ENCODE results near the gene LBP.
A peak's percentile ranks its signal among the peaks of the same experiment; 100 is the strongest.

Gene LBP

GRCh38 chr20:38304845-38305447 lies 41.3 kb upstream of the LBP start:
- no peaks in the 10 kb centered on the region for H3K36me3 ChIP-seq
- H3K9ac ChIP-seq = peak overlapping the region in 7 of 11 experiments; percentile 25 to 53 (median 47); a peak in 8 of 22 replicates
- peak overlapping the region; percentile 73 to 97 (median 92) for H3K4me2 ChIP-seq
- H3K4me1 ChIP-seq = peaks cover 41 to 73% (median 53%) of the 10 kb centered on the region in 10 experiments
- H3K4me3 ChIP-seq = 0 out of 20 replicates have a peak overlapping the region, but pooled peaks of 2 of the 10 experiments have one; percentile 20 to 45
- peaks cover 21 to 82% (median 41%) of the 10 kb centered on the region in 11 experiments for H3K27me3 ChIP-seq
- peaks cover 5 to 29% (median 10%) of the 10 kb centered on the region in 11 experiments; a peak in 15 of 22 replicates for H4K20me1 ChIP-seq
- peak overlapping the region in 9 of 11 experiments; percentile 23 to 71 (median 58); a peak in 16 of 22 replicates for H3K27ac ChIP-seq
- peaks cover 0 to 12% (median 0%) of the 10 kb centered on the region in 11 experiments; a peak in 3 of 22 replicates for H3K9me3 ChIP-seq (replicated peaks in 1 of 11)
- TF ChIP-seq Cebpa-rat (IDR thresholded peaks at IDR 0.05) = no peak

GRCh38 chr20:38305541-38305940 lies 40.7 kb upstream of the LBP start:
- Histone ChIP-seq H3K27me3 (peaks cover 21 to 83% (median 47%) of the 10 kb centered on the region in 11 experiments), H4K20me1 (peaks cover 5 to 29% (median 10%) of the 10 kb centered on the region in 11 experiments; a peak in 15 of 22 replicates), H3K4me3 (no peak overlapping the region), H3K27ac (no peak overlapping the region), H3K36me3 (no peaks in the 10 kb centered on the region), H3K9ac (no peak overlapping the region), H3K4me1 (peaks cover 41 to 67% (median 50%) of the 10 kb centered on the region in 10 experiments), H3K4me2 (peak overlapping the region; percentile 73 to 97 (median 92); a peak in 12 of 22 replicates), H3K9me3 (replicated peaks in 1 of 11) (peaks cover 0 to 12% (median 0%) of the 10 kb centered on the region in 11 experiments; a peak in 3 of 22 replicates)
- no peak for TF ChIP-seq Cebpa-rat (IDR thresholded peaks at IDR 0.05)

- peaks cover 0 to 12% (median 0%) of the 10 kb centered on the region in 11 experiments; a peak in 3 of 22 replicates for H3K9me3 ChIP-seq (replicated peaks in 1 of 11)
- no peak overlapping the region for H3K9ac ChIP-seq
- no peak overlapping the region for H3K27ac ChIP-seq
- peak overlapping the region in 8 of 11 experiments; percentile 1 to 94 (median 82); a peak in 11 of 22 replicates for H3K4me2 ChIP-seq
- peaks cover 21 to 83% (median 52%) of the 10 kb centered on the region in 11 experiments for H3K27me3 ChIP-seq
- no peak overlapping the region for H3K4me3 ChIP-seq
- no peaks in the 10 kb centered on the region for H3K36me3 ChIP-seq
- H3K4me1 ChIP-seq = peaks cover 41 to 62% (median 50%) of the 10 kb centered on the region in 10 experiments
- H4K20me1 ChIP-seq = peaks cover 5 to 29% (median 10%) of the 10 kb centered on the region in 11 experiments; a peak in 15 of 22 replicates
- TF ChIP-seq Cebpa-rat (IDR thresholded peaks at IDR 0.05) = no peak
These were observed 39.9 kb upstream of the LBP start for GRCh38 chr20:38306379-38306778.

GRCh38 chr20:38307371-38308046 lies 38.8 kb upstream of the LBP start:
- no peaks in the 10 kb centered on the region for H3K36me3 ChIP-seq
- peak overlapping the region in 1 of 10 experiments; percentile 0; a peak in 1 of 20 replicates for H3K4me3 ChIP-seq
- peaks cover 16 to 79% (median 45%) of the 10 kb centered on the region in 11 experiments for H3K27me3 ChIP-seq
- peak overlapping the region in 5 of 11 experiments; percentile 1 to 54 (median 28); a peak in 7 of 22 replicates for H3K27ac ChIP-seq
- 0 out of 22 replicates have a peak, but pooled peaks of 1 of the 11 experiments have one; percentile 31 for TF ChIP-seq Cebpa-rat (IDR thresholded peaks at IDR 0.05)
- H4K20me1 ChIP-seq = peaks cover 5 to 28% (median 10%) of the 10 kb centered on the region in 11 experiments; a peak in 15 of 22 replicates
- peak overlapping the region in 4 of 11 experiments; percentile 19 to 41 (median 38); a peak in 5 of 22 replicates for H3K9ac ChIP-seq
- H3K4me2 ChIP-seq = peak overlapping the region; percentile 55 to 94 (median 77)
- H3K4me1 ChIP-seq = peaks cover 41 to 60% (median 50%) of the 10 kb centered on the region in 10 experiments
- peaks cover 0 to 12% (median 0%) of the 10 kb centered on the region in 11 experiments; a peak in 3 of 22 replicates for H3K9me3 ChIP-seq (replicated peaks in 1 of 11)

GRCh38 chr20:38308047-38308438 lies 38.2 kb upstream of the LBP start:
- peaks cover 11 to 74% (median 40%) of the 10 kb centered on the region in 11 experiments for H3K27me3 ChIP-seq
- no peak for TF ChIP-seq Cebpa-rat (IDR thresholded peaks at IDR 0.05)
- peaks cover 5 to 23% (median 8%) of the 10 kb centered on the region in 11 experiments; a peak in 14 of 22 replicates for H4K20me1 ChIP-seq
- H3K4me1 ChIP-seq = peaks cover 37 to 56% (median 47%) of the 10 kb centered on the region in 10 experiments
- H3K36me3 ChIP-seq = no peaks in the 10 kb centered on the region
- peaks cover 0 to 12% (median 0%) of the 10 kb centered on the region in 11 experiments; a peak in 3 of 22 replicates for H3K9me3 ChIP-seq (replicated peaks in 1 of 11)
- peak overlapping the region in 3 of 11 experiments; percentile 19 to 41 (median 27); a peak in 3 of 22 replicates for H3K9ac ChIP-seq
- H3K4me3 ChIP-seq = no peak overlapping the region
- H3K27ac ChIP-seq = peak overlapping the region in 4 of 11 experiments; percentile 13 to 54 (median 38); a peak in 7 of 22 replicates
- H3K4me2 ChIP-seq = peak overlapping the region; percentile 55 to 94 (median 77); a peak in 20 of 22 replicates

GRCh38 chr20:38308447-38308846 lies 37.8 kb upstream of the LBP start:
- Histone ChIP-seq H3K4me1 (peaks cover 33 to 52% (median 43%) of the 10 kb centered on the region in 10 experiments), H4K20me1 (peaks cover 2 to 22% (median 8%) of the 10 kb centered on the region in 11 experiments; a peak in 14 of 22 replicates), H3K9me3 (replicated peaks in 1 of 11) (peaks cover 0 to 12% (median 0%) of the 10 kb centered on the region in 11 experiments; a peak in 3 of 22 replicates), H3K27me3 (peaks cover 7 to 70% (median 36%) of the 10 kb centered on the region in 11 experiments), H3K36me3 (no peaks in the 10 kb centered on the region), H3K4me2 (peak overlapping the region in 7 of 11 experiments; percentile 72 to 94 (median 84); a peak in 9 of 22 replicates), H3K9ac (no peak overlapping the region), H3K27ac (no peak overlapping the region; a peak in 1 of 22 replicates), H3K4me3 (no peak overlapping the region)
- no peak for TF ChIP-seq Cebpa-rat (IDR thresholded peaks at IDR 0.05)

- Histone ChIP-seq H3K9me3 (replicated peaks in 1 of 11) (peaks cover 0 to 12% (median 0%) of the 10 kb centered on the region in 11 experiments; a peak in 3 of 22 replicates), H3K9ac (no peak overlapping the region), H4K20me1 (peaks cover 0 to 11% (median 0%) of the 10 kb centered on the region in 11 experiments; a peak in 2 of 22 replicates), H3K27ac (no peak overlapping the region), H3K4me2 (no peak overlapping the region), H3K4me3 (no peak overlapping the region), H3K27me3 (peaks cover 0 to 48% (median 14%) of the 10 kb centered on the region in 11 experiments; a peak in 12 of 22 replicates), H3K36me3 (no peaks in the 10 kb centered on the region), H3K4me1 (peaks cover 12 to 25% (median 21%) of the 10 kb centered on the region in 10 experiments)
- TF ChIP-seq Cebpa-rat (IDR thresholded peaks at IDR 0.05) = no peak
These were observed 35.2 kb upstream of the LBP start for GRCh38 chr20:38311091-38311490.

GRCh38 chr20:38311491-38311890 lies 34.8 kb upstream of the LBP start:
- Histone ChIP-seq H3K9me3 (replicated peaks in 1 of 11) (peaks cover 0 to 12% (median 0%) of the 10 kb centered on the region in 11 experiments; a peak in 3 of 22 replicates), H4K20me1 (peaks cover 0 to 11% (median 0%) of the 10 kb centered on the region in 11 experiments; a peak in 2 of 22 replicates), H3K9ac (no peak overlapping the region), H3K27ac (no peak overlapping the region), H3K4me2 (no peak overlapping the region), H3K36me3 (no peaks in the 10 kb centered on the region), H3K27me3 (peaks cover 0 to 44% (median 14%) of the 10 kb centered on the region in 11 experiments; a peak in 12 of 22 replicates), H3K4me1 (peaks cover 12 to 21% (median 18%) of the 10 kb centered on the region in 10 experiments), H3K4me3 (no peak overlapping the region)
- TF ChIP-seq Cebpa-rat (IDR thresholded peaks at IDR 0.05) = no peak

Measured in BLaER1 treated with 17β-estradiol and CSF1 and Interleukin-3, amounts not matched to agents 10 nM and 100 nM (cell line).